A549 (cell line): Measurements from ENCODE around the gene LCN2. TPM values are rescaled to one million over a fixed set of nuclear protein-coding genes. Genes with fewer than 3 reads are reported as not detected.

Experiments
- ATAC-seq, 2 experiments: fragments of 200-7000 bp in 1 of 2; fragments of >200 bp in 1 of 2; cut with Nextera tagmentation in 1 of 2; cut with Tn5 transposase in 1 of 2; 3 replicates each; pipeline versions ENCODE4 v1.8.0 to v1.9.1; 2018 to 2020; ENCODE audit warnings: mild to moderate bottlenecking in 1 of 2, moderate library complexity in 1 of 2
- CTCF ChIA-PET: fragments of 300-600 bp; sonication (Branson Sonifier 250); formaldehyde crosslinking; extraction: SDS; loops from one replicate; lab custom pipeline; 2021; ENCODE audit warnings: antibody characterized with exemption, inconsistent platforms; lab: Yijun Ruan, JAX
- POLR2A ChIA-PET: fragments of 350-600 bp; formaldehyde crosslinking; extraction: SDS; loops from one replicate; lab custom pipeline; 2021; ENCODE audit warnings: antibody characterized with exemption, inconsistent platforms; lab: Yijun Ruan, JAX
- DNase-seq, 2 experiments: peaks; one replicate each; pipeline versions ENCODE4 v3.0.0 to v3.0.0-alpha.2; 2011 to 2016; ENCODE audit warnings: low read depth in 1 of 2, low spot score in 1 of 2
- FAIRE-seq: peaks from 2 replicates; lab custom pipeline; 2011; peaks lifted over from hg19 to GRCh38; lab: Jason Lieb, UNC
- H3K27ac ChIP-seq, 2 experiments: fragments of >200 bp; sonication (Bioruptor Twin); formaldehyde crosslinking; 3 replicates each; pipeline ENCODE4 v1.5.1; 2016 to 2017
- H3K4me1 ChIP-seq: fragments of >200 bp; sonication (Bioruptor Twin); formaldehyde crosslinking; 3 replicates; pipeline ENCODE4 v1.6.1; 2016
- H3K4me2 ChIP-seq: fragments of >200 bp; sonication (Bioruptor Twin); formaldehyde crosslinking; 3 replicates; pipeline ENCODE4 v1.6.1; 2016
- H3K4me3 ChIP-seq: fragments of >200 bp; sonication (Bioruptor Twin); formaldehyde crosslinking; 3 replicates; pipeline ENCODE4 v1.5.1; 2016
- H3K9me3 ChIP-seq: fragments of >200 bp; sonication (Bioruptor Twin); formaldehyde crosslinking; 3 replicates; pipeline ENCODE4 v1.6.1; 2016
- BHLHE40 ChIP-seq: IDR thresholded peaks from 2 replicates; pipeline ENCODE4 v1.6.1; 2012; ENCODE audit warnings: low read depth, low read length, inconsistent platforms
- CBX2 ChIP-seq: fragments of 200-600 bp; sonication (generic); IDR thresholded peaks from 2 replicates; pipeline ENCODE4 v1.6.1; 2016; ENCODE audit warnings: low read depth, mild to moderate bottlenecking, borderline replicate concordance
- CEBPB ChIP-seq, 2 experiments: fragments of >200 bp in 1 of 2; sonication (Bioruptor Twin) in 1 of 2; formaldehyde crosslinking in 1 of 2; IDR thresholded peaks; 2 replicates each; pipeline ENCODE4 v1.6.1; 2012 to 2016
- CTCF ChIP-seq: fragments of >200 bp; sonication (Bioruptor Twin); formaldehyde crosslinking; IDR thresholded peaks from 3 replicates; pipeline ENCODE4 v1.5.1; 2016
- EHMT2 ChIP-seq: fragments of 200-600 bp; sonication (generic); IDR thresholded peaks from 2 replicates; pipeline ENCODE4 v1.6.1; 2016; ENCODE audit warnings: antibody characterized with exemption, low read depth, mild to moderate bottlenecking, moderate library complexity
- ELK1 ChIP-seq: fragments of 150-350 bp; IDR thresholded peaks from 2 replicates; pipeline ENCODE4 v1.6.1; 2014; ENCODE audit warnings: low read depth, mild to moderate bottlenecking, low read length
- EP300 ChIP-seq, 2 experiments: fragments of >200 bp; sonication (Bioruptor Twin); formaldehyde crosslinking; IDR thresholded peaks; 2 replicates in 1 of 2; 3 replicates in 1 of 2; pipeline ENCODE4 v1.6.1; 2016 to 2017
- ESRRA ChIP-seq: fragments of 150-350 bp; IDR thresholded peaks from 2 replicates; pipeline ENCODE4 v1.6.1; 2014; ENCODE audit warnings: mild to moderate bottlenecking, low read length, borderline replicate concordance
- HDAC2 ChIP-seq: fragments of 200-600 bp; sonication (generic); IDR thresholded peaks from 2 replicates; pipeline ENCODE4 v1.6.1; 2016
- HOXB5 ChIP-seq: fragments of 250-450 bp; sonication (Bioruptor Pico); IDR thresholded peaks from 2 replicates; pipeline ENCODE4 v1.5.0; 2020; ENCODE audit warnings: mild to moderate bottlenecking, moderate library complexity
- MAZ ChIP-seq: fragments of 150-350 bp; IDR thresholded peaks from 2 replicates; pipeline ENCODE4 v1.6.1; 2014; ENCODE audit warnings: antibody characterized with exemption, low read depth, low read length, borderline replicate concordance
- NR3C1 ChIP-seq: fragments of >200 bp; sonication (Bioruptor Twin); formaldehyde crosslinking; IDR thresholded peaks from 3 replicates; pipeline ENCODE4 v1.6.1; 2017
- POLR2A ChIP-seq: IDR thresholded peaks from 2 replicates; pipeline ENCODE4 v1.6.1; 2012; ENCODE audit warnings: mild to moderate bottlenecking, low read length
- REST ChIP-seq: fragments of 200-600 bp; sonication (generic); IDR thresholded peaks from 2 replicates; pipeline ENCODE4 v1.6.1; 2016; ENCODE audit warnings: antibody characterized with exemption, mild to moderate bottlenecking, moderate library complexity
- RNF2 ChIP-seq: fragments of 200-600 bp; sonication (generic); IDR thresholded peaks from 2 replicates; pipeline ENCODE4 v1.6.1; 2016; ENCODE audit warnings: low read depth, mild to moderate bottlenecking, antibody characterized with exemption, moderate library complexity, borderline replicate concordance
- SMC3 ChIP-seq: fragments of >200 bp; sonication (Bioruptor Twin); formaldehyde crosslinking; IDR thresholded peaks from 3 replicates; pipeline ENCODE4 v1.6.1; 2018; ENCODE audit warnings: inconsistent platforms
- SREBF2 ChIP-seq: fragments of 450-650 bp; IDR thresholded peaks from 2 replicates; pipeline ENCODE4 v1.6.1; 2014; ENCODE audit warnings: mild to moderate bottlenecking, moderate library complexity
- ZC3H11A ChIP-seq: fragments of 450-650 bp; IDR thresholded peaks from 2 replicates; pipeline ENCODE4 v1.6.1; 2014; ENCODE audit warnings: antibody characterized with exemption, mild to moderate bottlenecking
- ZFP36 ChIP-seq: fragments of 450-650 bp; IDR thresholded peaks from 2 replicates; pipeline ENCODE4 v1.6.1; 2014; ENCODE audit warnings: borderline replicate concordance; ENCODE audit not compliant: partially characterized antibody
- ZNF302 ChIP-seq: fragments of 250-450 bp; sonication (Bioruptor Pico); IDR thresholded peaks from 2 replicates; pipeline ENCODE4 v1.9.0; 2021; ENCODE audit warnings: inconsistent platforms, mild to moderate bottlenecking, moderate library complexity
- ZSCAN20 ChIP-seq: fragments of 250-450 bp; sonication (Bioruptor Pico); IDR thresholded peaks from 2 replicates; pipeline ENCODE4 v1.8.0; 2022; ENCODE audit warnings: mild to moderate bottlenecking, moderate library complexity
- WGBS: methylation state at CpG from one replicate; pipeline ENCODE4 v1.1.6; 2017; ENCODE audit errors: missing lambda C conversion rate; 5-methylcytosine and 5-hydroxymethylcytosine counted together
- polyA plus RNA-seq, 4 experiments: library from polyadenylated mRNA; depleted of rRNA in 3 of 4; stranded (reverse); fragments of >200 nt; fragmentation: RNase III in 1 of 4; extraction: RNeasy Plus Mini Kit Qiagen cat#74134 plus additional on column Dnase treatment in 1 of 4; gene quantifications; 2 replicates in 3 of 4; 3 replicates in 1 of 4; pipeline ENCODE4 v1.2.3, GENCODE V29; 2011 to 2017

Gene LCN2
- polyA plus RNA-seq, 2 of the 4 experiments (the other 2 are of a cell fraction), result 2.3 to 11.9 TPM

- no peak for TF ChIP-seq ELK1
- no peak for TF ChIP-seq NR3C1
- no peak for TF ChIP-seq ESRRA
- no peak for TF ChIP-seq SREBF2
- TF ChIP-seq ZC3H11A, result no peak
- TF ChIP-seq CTCF, result peak; percentile 26; the same call in 1 of the 3 replicates
- TF ChIP-seq SMC3, result no peak
- TF ChIP-seq HOXB5 (CRISPR knock-in tag), result peak; percentile 95
- TF ChIP-seq RNF2, result no peak
- no peak for TF ChIP-seq ZNF302 (CRISPR knock-in tag)
Measured at GRCh38 chr9:128192601-128193371, 43.5 kb downstream of the LCN2 start (continued).

GRCh38 chr9:128193469-128194096 is 44.3 kb downstream of the LCN2 start:
- ChIA-PET CTCF (interaction anchor here (0.9 to 4.1 kb wide), 12 partner anchors 9 to 76 kb away, joined by 3 to 20 read pairs (median 4); partner anchors contain the start of gene DNM1), POLR2A (interaction anchor here (0.5 to 1.3 kb wide), 3 partner anchors 21 to 32 kb away, joined by 3 read pairs; no protein-coding TSS in a partner anchor)
- ATAC-seq (no peak), DNase-seq (no peak), FAIRE-seq (no peak)
- TF ChIP-seq REST, result no peak
- H3K9me3 ChIP-seq, result no peaks in the 10 kb centered on the region
- H3K4me2 ChIP-seq, result peak overlapping the region; percentile 94
- H3K4me3 ChIP-seq, result no peak overlapping the region
- 83% methylated on average over 14 of the region's 14 CpGs for WGBS
- H3K27ac ChIP-seq, result peak overlapping the region; percentile 98 to 99
- H3K4me1 ChIP-seq, result peaks cover 17% of the 10 kb centered on the region

GRCh38 chr9:128201441-128202369 is 52.5 kb downstream of the LCN2 start:
- CTCF ChIA-PET, result interaction anchor here (1.0 to 9.3 kb wide), 6 partner anchors 9 to 51 kb away, joined by 3 to 82 read pairs (median 4); no protein-coding TSS in a partner anchor
- Histone ChIP-seq H3K4me3 (no peak overlapping the region), H3K4me1 (peaks cover 39% of the 10 kb centered on the region), H3K27ac (peak overlapping the region in 1 of 2 experiments; percentile 99; a peak in 2 of 6 replicates), H3K4me2 (peak overlapping the region; percentile 3; the same call in 2 of the 3 replicates), H3K9me3 (no peaks in the 10 kb centered on the region)
- POLR2A ChIA-PET, result no interaction called here
- 78% methylated on average over 13 of the region's 13 CpGs for WGBS
- ATAC-seq (no peak), DNase-seq (no peak), FAIRE-seq (no peak)
- TF ChIP-seq MAZ, result no peak
- no peak for TF ChIP-seq ZFP36
- no peak for TF ChIP-seq EP300 (IDR thresholded peaks at IDR 0.05)
- no peak for TF ChIP-seq CEBPB (IDR thresholded peaks at IDR 0.05)
- no peak for TF ChIP-seq ZSCAN20
- TF ChIP-seq RNF2, result no peak
- TF ChIP-seq SMC3, result no peak
- no peak for TF ChIP-seq EHMT2
- TF ChIP-seq CTCF, result no peak
- TF ChIP-seq BHLHE40, result no peak
- no peak for TF ChIP-seq HDAC2
- TF ChIP-seq POLR2A, result no peak
- no peak for TF ChIP-seq CBX2
